ENCODE results near the gene SMAD7.

DNA sequence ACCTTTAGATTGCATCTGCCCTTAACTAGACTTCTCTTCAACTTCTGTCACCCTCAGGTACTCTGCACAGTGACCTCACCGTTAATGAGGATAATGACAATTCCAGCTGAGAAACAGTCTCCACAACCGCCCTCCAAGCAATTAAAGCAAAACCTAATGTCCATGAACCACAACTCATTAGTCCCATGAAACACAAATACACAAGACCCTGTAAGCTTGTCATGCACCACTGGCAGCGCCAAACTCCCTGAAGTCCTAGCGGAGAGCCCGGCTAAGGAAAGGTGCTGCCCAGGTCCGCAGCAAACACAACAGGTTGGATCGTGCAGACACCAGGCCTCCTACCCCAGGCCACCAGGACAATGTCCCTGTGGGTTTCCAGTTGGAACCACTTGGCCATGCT, 7.4 kb downstream of the SMAD7 start:
- TF ChIP-seq, protein P1, sequence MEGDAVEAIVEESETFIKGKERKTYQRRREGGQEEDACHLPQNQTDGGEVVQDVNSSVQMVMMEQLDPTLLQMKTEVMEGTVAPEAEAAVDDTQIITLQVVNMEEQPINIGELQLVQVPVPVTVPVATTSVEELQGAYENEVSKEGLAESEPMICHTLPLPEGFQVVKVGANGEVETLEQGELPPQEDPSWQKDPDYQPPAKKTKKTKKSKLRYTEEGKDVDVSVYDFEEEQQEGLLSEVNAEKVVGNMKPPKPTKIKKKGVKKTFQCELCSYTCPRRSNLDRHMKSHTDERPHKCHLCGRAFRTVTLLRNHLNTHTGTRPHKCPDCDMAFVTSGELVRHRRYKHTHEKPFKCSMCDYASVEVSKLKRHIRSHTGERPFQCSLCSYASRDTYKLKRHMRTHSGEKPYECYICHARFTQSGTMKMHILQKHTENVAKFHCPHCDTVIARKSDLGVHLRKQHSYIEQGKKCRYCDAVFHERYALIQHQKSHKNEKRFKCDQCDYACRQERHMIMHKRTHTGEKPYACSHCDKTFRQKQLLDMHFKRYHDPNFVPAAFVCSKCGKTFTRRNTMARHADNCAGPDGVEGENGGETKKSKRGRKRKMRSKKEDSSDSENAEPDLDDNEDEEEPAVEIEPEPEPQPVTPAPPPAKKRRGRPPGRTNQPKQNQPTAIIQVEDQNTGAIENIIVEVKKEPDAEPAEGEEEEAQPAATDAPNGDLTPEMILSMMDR (conservative IDR thresholded peaks at IDR 0.05; ENCODE audit: low read length), result no peak
- no peak for TF ChIP-seq EZH2phosphoT487 (IDR thresholded peaks at IDR 0.05; ENCODE audit: borderline replicate concordance, low read depth, low read length)

All from OCI-LY7 (cell line).